Keratinocyte (primary cell): Measurements from ENCODE around the gene PCDHGA6. TPM values are rescaled to one million over a fixed set of nuclear protein-coding genes. Genes with fewer than 3 reads are reported as not detected.
A peak's percentile ranks its signal among the peaks of the same experiment; 100 is the strongest.

Experiments used
- DNase-seq: peaks from one replicate; pipeline ENCODE4 v3.0.0-alpha.2; 2011; ENCODE audit warnings: low read depth, missing footprints, low spot score
- FAIRE-seq: peaks from 2 replicates; lab custom pipeline; 2011; peaks lifted over from hg19 to GRCh38; lab: Jason Lieb, UNC
- H2AFZ ChIP-seq: 2 replicates; pipeline ENCODE4 v1.6.0; 2012; ENCODE audit warnings: low read length, control low read depth, inconsistent platforms; ENCODE audit not compliant: control insufficient read depth
- H3K27ac ChIP-seq: 2 replicates; pipeline ENCODE4 v1.5.1; 2011; ENCODE audit warnings: low read length; ENCODE audit not compliant: control insufficient read depth, insufficient read depth
- H3K27me3 ChIP-seq: 3 replicates; pipeline ENCODE4 v1.6.0; 2011; ENCODE audit warnings: low read length; ENCODE audit not compliant: control insufficient read depth, insufficient read depth; ENCODE audit errors: extremely low read depth
- H3K36me3 ChIP-seq, 2 experiments: 2 replicates in 1 of 2; 3 replicates in 1 of 2; pipeline ENCODE4 v1.5.1; 2011; ENCODE audit warnings: low read length in 2 of 2, mild to moderate bottlenecking in 1 of 2; ENCODE audit not compliant: control insufficient read depth in 2 of 2, insufficient read depth in 2 of 2; ENCODE audit errors: extremely low read depth in 1 of 2
- H3K4me1 ChIP-seq: 3 replicates; pipeline ENCODE4 v1.5.1; 2011; ENCODE audit warnings: low read length; ENCODE audit not compliant: control insufficient read depth, insufficient read depth; ENCODE audit errors: extremely low read depth
- H3K4me2 ChIP-seq: 3 replicates; pipeline ENCODE4 v1.6.0; 2011; ENCODE audit warnings: low read depth, low read length; ENCODE audit not compliant: control insufficient read depth, insufficient read depth; ENCODE audit errors: extremely low read depth
- H3K4me3 ChIP-seq, 3 experiments: fragments of 200-600 bp in 1 of 3; sonication (generic) in 1 of 3; 2 replicates in 2 of 3; 3 replicates in 1 of 3; pipeline ENCODE4 v1.5.1; 2011 to 2016; ENCODE audit warnings: low read length in 3 of 3, mild to moderate bottlenecking in 3 of 3, control low read depth in 2 of 3, inconsistent platforms in 1 of 3, low read depth in 1 of 3, mixed read lengths in 1 of 3, mixed run types in 1 of 3, moderate library complexity in 1 of 3; ENCODE audit not compliant: control insufficient read depth in 2 of 3, insufficient read depth in 2 of 3; ENCODE audit errors: extremely low read depth in 1 of 3
- H3K79me2 ChIP-seq: 2 replicates; pipeline ENCODE4 v1.6.0; 2012; ENCODE audit warnings: low read length; ENCODE audit not compliant: control insufficient read depth, insufficient read depth
- H3K9ac ChIP-seq: 3 replicates; pipeline ENCODE4 v1.6.0; 2011; ENCODE audit warnings: low read length; ENCODE audit not compliant: control insufficient read depth, insufficient read depth; ENCODE audit errors: extremely low read depth
- H3K9me1 ChIP-seq: 3 replicates; pipeline ENCODE4 v1.6.0; 2011; ENCODE audit warnings: low read length; ENCODE audit not compliant: control insufficient read depth, insufficient read depth; ENCODE audit errors: extremely low read depth
- H3K9me3 ChIP-seq: 2 replicates; pipeline ENCODE4 v1.5.1; 2012; ENCODE audit warnings: low read depth, low read length; ENCODE audit not compliant: control insufficient read depth
- H4K20me1 ChIP-seq: 3 replicates; pipeline ENCODE4 v1.6.0; 2011; ENCODE audit warnings: low read length; ENCODE audit not compliant: control insufficient read depth, insufficient read depth; ENCODE audit errors: extremely low read depth
- EZH2 ChIP-seq: IDR thresholded peaks from one replicate; pipeline ENCODE4 v1.6.1; 2012; ENCODE audit warnings: inconsistent platforms, mild to moderate bottlenecking, low read length, moderate library complexity
- dilution Hi-C: fragments of 300-500 bp; cut with MboI; formaldehyde crosslinking; loops from one replicate; pipeline ENCODE4 v1.7.0; 2020; ENCODE audit warnings: low sequenced_read_pairs; ENCODE audit not compliant: extremely low pct_ligation_motif_present
- polyA plus RNA-seq, 5 experiments: library from polyadenylated mRNA; depleted of rRNA in 3 of 5; stranded (reverse) in 3 of 5; stranded (forward) in 1 of 5; unstranded in 1 of 5; fragments of >200 nt; gene quantifications; 1 replicate in 1 of 5; 2 replicates in 3 of 5; 3 replicates in 1 of 5; pipeline versions ENCODE4 v1.2.1 to v1.2.3, GENCODE V29; 2011 to 2012; ENCODE audit warnings: missing spikeins in 2 of 5, low read depth in 1 of 5, low replicate concordance in 1 of 5
- TF ChIP-seq, protein P1 (sequence below), 3 experiments: IDR thresholded peaks in 1 of 3; conservative IDR thresholded peaks in 1 of 3; optimal IDR thresholded peaks in 1 of 3; 2 replicates in 2 of 3; 3 replicates in 1 of 3; pipeline versions ENCODE3 to v1.5.1; 2011; ENCODE audit warnings: low read length in 3 of 3, mild to moderate bottlenecking in 3 of 3, moderate library complexity in 2 of 3, control low read depth in 1 of 3, inconsistent platforms in 1 of 3; ENCODE audit not compliant: insufficient read depth in 2 of 3; ENCODE audit errors: extremely low read depth in 1 of 3

The PCDHGA6 gene
- polyA plus RNA-seq, 1 donor (not counting 4 experiments of a cell fraction or from before 2014, with no cell fraction given) = 0.16 TPM

DNA sequence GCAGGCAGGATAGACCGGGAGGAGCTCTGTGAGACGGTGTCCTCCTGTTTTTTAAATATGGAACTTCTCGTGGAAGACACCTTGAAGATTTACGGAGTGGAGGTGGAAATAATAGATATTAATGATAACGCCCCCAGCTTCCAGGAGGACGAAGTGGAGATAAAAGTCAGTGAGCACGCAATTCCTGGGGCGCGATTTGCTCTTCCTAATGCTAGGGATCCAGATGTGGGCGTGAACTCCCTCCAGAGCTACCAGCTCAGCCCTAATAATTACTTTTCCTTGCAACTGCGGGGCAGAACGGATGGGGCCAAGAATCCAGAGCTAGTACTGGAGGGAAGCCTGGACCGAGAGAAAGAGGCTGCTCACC, 47.8 kb downstream of the PCDHGA6 start:
- no peak for FAIRE-seq

DNA sequence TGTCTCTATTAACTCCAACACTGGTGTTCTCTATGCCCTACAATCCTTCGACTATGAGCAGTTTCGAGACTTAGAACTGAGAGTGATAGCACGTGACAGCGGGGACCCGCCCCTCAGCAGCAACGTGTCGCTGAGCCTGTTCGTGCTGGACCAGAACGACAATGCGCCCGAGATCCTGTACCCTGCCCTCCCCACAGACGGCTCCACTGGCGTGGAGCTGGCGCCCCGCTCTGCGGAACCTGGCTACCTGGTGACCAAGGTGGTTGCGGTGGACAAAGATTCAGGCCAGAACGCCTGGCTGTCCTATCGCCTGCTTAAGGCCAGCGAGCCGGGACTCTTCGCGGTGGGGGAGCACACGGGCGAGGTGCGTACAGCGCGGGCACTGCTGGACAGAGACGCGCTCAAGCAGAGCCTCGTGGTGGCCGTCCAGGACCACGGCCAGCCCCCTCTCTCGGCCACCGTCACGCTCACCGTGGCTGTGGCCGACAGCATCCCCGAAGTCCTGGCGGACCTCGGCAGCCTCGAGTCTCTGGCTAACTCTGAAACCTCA, 49.1 kb downstream of the PCDHGA6 start:
- Histone ChIP-seq H3K9ac (no peak overlapping the region), H3K4me2 (no peak overlapping the region), H2AFZ (no peak overlapping the region), H3K9me1 (no peaks in the 10 kb centered on the region), H3K27ac (no peak overlapping the region), H3K27me3 (peaks cover 38% of the 10 kb centered on the region), H3K9me3 (peaks cover 34% of the 10 kb centered on the region), H3K79me2 (no peaks in the 10 kb centered on the region), H3K4me3 (no peak overlapping the region), H3K36me3 (no peaks in the 10 kb centered on the region), H4K20me1 (no peaks in the 10 kb centered on the region), H3K4me1 (no peaks in the 10 kb centered on the region)
- dilution Hi-C loops = no loop called here
- FAIRE-seq = no peak
- TF ChIP-seq, protein P1, sequence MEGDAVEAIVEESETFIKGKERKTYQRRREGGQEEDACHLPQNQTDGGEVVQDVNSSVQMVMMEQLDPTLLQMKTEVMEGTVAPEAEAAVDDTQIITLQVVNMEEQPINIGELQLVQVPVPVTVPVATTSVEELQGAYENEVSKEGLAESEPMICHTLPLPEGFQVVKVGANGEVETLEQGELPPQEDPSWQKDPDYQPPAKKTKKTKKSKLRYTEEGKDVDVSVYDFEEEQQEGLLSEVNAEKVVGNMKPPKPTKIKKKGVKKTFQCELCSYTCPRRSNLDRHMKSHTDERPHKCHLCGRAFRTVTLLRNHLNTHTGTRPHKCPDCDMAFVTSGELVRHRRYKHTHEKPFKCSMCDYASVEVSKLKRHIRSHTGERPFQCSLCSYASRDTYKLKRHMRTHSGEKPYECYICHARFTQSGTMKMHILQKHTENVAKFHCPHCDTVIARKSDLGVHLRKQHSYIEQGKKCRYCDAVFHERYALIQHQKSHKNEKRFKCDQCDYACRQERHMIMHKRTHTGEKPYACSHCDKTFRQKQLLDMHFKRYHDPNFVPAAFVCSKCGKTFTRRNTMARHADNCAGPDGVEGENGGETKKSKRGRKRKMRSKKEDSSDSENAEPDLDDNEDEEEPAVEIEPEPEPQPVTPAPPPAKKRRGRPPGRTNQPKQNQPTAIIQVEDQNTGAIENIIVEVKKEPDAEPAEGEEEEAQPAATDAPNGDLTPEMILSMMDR (optimal IDR thresholded peaks at IDR 0.05 in 1 of 3, IDR thresholded peaks at IDR 0.05 in 1 of 3, conservative IDR thresholded peaks at IDR 0.05 in 1 of 3; ENCODE audit: extremely low read depth in 1 of 3, insufficient read depth in 2 of 3, low read length in 3 of 3) = no peak
- DNase-seq = no peak

More for the DNA sequence above, 47.8 kb downstream of the PCDHGA6 start:
- Histone ChIP-seq H4K20me1 (no peaks in the 10 kb centered on the region), H2AFZ (peak overlapping the region; percentile 65), H3K36me3 (no peaks in the 10 kb centered on the region), H3K79me2 (no peaks in the 10 kb centered on the region), H3K4me1 (no peaks in the 10 kb centered on the region), H3K9me1 (no peaks in the 10 kb centered on the region), H3K9ac (no peak overlapping the region), H3K4me2 (peak overlapping the region; percentile 69), H3K27me3 (peaks cover 38% of the 10 kb centered on the region), H3K4me3 (peak overlapping the region; percentile 37 to 68 (median 60)), H3K27ac (no peak overlapping the region), H3K9me3 (peaks cover 28% of the 10 kb centered on the region)
- DNase-seq = no peak
- dilution Hi-C loops = no loop called here
- no peak for TF ChIP-seq EZH2
- TF ChIP-seq, protein P1 (optimal IDR thresholded peaks at IDR 0.05 in 1 of 3, IDR thresholded peaks at IDR 0.05 in 1 of 3, conservative IDR thresholded peaks at IDR 0.05 in 1 of 3; ENCODE audit: extremely low read depth in 1 of 3, insufficient read depth in 2 of 3, low read length in 3 of 3) = no peak
